Smooth muscle cell (in vitro differentiated cells): Measurements from ENCODE around the gene EPHB6. TPM values are rescaled to one million over a fixed set of nuclear protein-coding genes. Genes with fewer than 3 reads are reported as not detected.

Experiments
- DNase-seq: peaks from one replicate; lab custom pipeline; 2025; ENCODE audit not compliant: unreplicated experiment; lab: John Stamatoyannopoulos, UW
- H2AFZ ChIP-seq: fragments of 200-600 bp; sonication (generic); 2 replicates; pipeline ENCODE4 v1.6.0; 2016; ENCODE audit warnings: antibody characterized with exemption, low read depth, mild to moderate bottlenecking
- H3F3A ChIP-seq: fragments of 200-600 bp; sonication (generic); 2 replicates; pipeline ENCODE4 v1.6.0; 2017; ENCODE audit warnings: antibody characterized with exemption, low read depth
- H3K27ac ChIP-seq: fragments of 200-600 bp; sonication (generic); 2 replicates; pipeline ENCODE4 v1.5.1; 2016; ENCODE audit warnings: low read depth, mild to moderate bottlenecking
- H3K27me3 ChIP-seq: fragments of 200-600 bp; sonication (generic); 2 replicates; pipeline ENCODE4 v1.6.1; 2016; ENCODE audit warnings: low read depth, mild to moderate bottlenecking
- H3K36me3 ChIP-seq: fragments of 200-600 bp; sonication (generic); 2 replicates; pipeline ENCODE4 v1.5.1; 2016; ENCODE audit warnings: low read depth
- H3K4me1 ChIP-seq: fragments of 200-600 bp; sonication (generic); 2 replicates; pipeline ENCODE4 v1.5.1; 2016; ENCODE audit warnings: low read depth
- H3K4me2 ChIP-seq: fragments of 200-600 bp; sonication (generic); 2 replicates; pipeline ENCODE4 v1.6.0; 2016; ENCODE audit warnings: mild to moderate bottlenecking
- H3K4me3 ChIP-seq: fragments of 200-600 bp; sonication (generic); 2 replicates; pipeline ENCODE4 v1.5.1; 2016; ENCODE audit warnings: mild to moderate bottlenecking
- H3K79me2 ChIP-seq: fragments of 200-600 bp; sonication (generic); 2 replicates; pipeline ENCODE4 v1.6.0; 2016; ENCODE audit warnings: low read depth, mild to moderate bottlenecking
- H3K9ac ChIP-seq: fragments of 200-600 bp; sonication (generic); 2 replicates; pipeline ENCODE4 v1.6.0; 2016; ENCODE audit warnings: low read depth
- H3K9me3 ChIP-seq: fragments of 200-600 bp; sonication (generic); replicated peaks from 2 replicates; pipeline ENCODE4 v1.5.1; 2016; ENCODE audit warnings: low read depth
- H4K20me1 ChIP-seq: fragments of 200-600 bp; sonication (generic); 2 replicates; pipeline ENCODE4 v1.6.0; 2016; ENCODE audit warnings: low read depth
- WGBS: methylation state at CpG from one replicate; pipeline ENCODE4 v1.1.7; 2016; ENCODE audit warnings: low lambda C conversion rate; 5-methylcytosine and 5-hydroxymethylcytosine counted together
- polyA plus RNA-seq: library from polyadenylated mRNA; unstranded; fragments of >200 nt; fragmentation: Nextera tagmentation; extraction: Ambion mirVana; gene quantifications from 2 replicates; pipeline ENCODE4 v1.2.1, GENCODE V29; 2016
- total RNA-seq: library from RNA; depleted of rRNA; stranded (reverse); fragments of >200 nt; gene quantifications from 2 replicates; pipeline ENCODE4 v1.2.3, GENCODE V29; 2014
- TF ChIP-seq, protein P1 (sequence below): fragments of 200-600 bp; sonication (generic); IDR thresholded peaks from 2 replicates; pipeline ENCODE4 v1.5.1; 2017; ENCODE audit warnings: borderline replicate concordance, mild to moderate bottlenecking, antibody characterized with exemption; ENCODE audit not compliant: insufficient read depth, poor library complexity, severe bottlenecking

EPHB6 gene
- total and polyA plus RNA-seq, 2 experiments from 2014 or later, result 4.8 to 12.6 TPM

GRCh38 chr7:142855756-142856564 is 1.1 kb downstream of the EPHB6 start:
- no peak for DNase-seq
- Histone ChIP-seq H3K9ac (no peak overlapping the region), H3K36me3 (no peaks in the 10 kb centered on the region), H3K4me2 (peak overlapping the region; percentile 100), H3K79me2 (no peaks in the 10 kb centered on the region), H3F3A (no peaks in the 10 kb centered on the region), H3K27ac (no peak overlapping the region), H3K4me3 (peak overlapping the region; percentile 93), H4K20me1 (no peaks in the 10 kb centered on the region), H3K9me3 (no peaks in the 10 kb centered on the region), H3K27me3 (no peaks in the 10 kb centered on the region), H3K4me1 (peaks cover 4% of the 10 kb centered on the region), H2AFZ (peak overlapping the region; percentile 95)
- TF ChIP-seq, protein P1, sequence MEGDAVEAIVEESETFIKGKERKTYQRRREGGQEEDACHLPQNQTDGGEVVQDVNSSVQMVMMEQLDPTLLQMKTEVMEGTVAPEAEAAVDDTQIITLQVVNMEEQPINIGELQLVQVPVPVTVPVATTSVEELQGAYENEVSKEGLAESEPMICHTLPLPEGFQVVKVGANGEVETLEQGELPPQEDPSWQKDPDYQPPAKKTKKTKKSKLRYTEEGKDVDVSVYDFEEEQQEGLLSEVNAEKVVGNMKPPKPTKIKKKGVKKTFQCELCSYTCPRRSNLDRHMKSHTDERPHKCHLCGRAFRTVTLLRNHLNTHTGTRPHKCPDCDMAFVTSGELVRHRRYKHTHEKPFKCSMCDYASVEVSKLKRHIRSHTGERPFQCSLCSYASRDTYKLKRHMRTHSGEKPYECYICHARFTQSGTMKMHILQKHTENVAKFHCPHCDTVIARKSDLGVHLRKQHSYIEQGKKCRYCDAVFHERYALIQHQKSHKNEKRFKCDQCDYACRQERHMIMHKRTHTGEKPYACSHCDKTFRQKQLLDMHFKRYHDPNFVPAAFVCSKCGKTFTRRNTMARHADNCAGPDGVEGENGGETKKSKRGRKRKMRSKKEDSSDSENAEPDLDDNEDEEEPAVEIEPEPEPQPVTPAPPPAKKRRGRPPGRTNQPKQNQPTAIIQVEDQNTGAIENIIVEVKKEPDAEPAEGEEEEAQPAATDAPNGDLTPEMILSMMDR, result no peak
- WGBS, result 65% methylated on average over 12 of the region's 12 CpGs

- Histone ChIP-seq H3F3A (no peaks in the 10 kb centered on the region), H3K4me3 (no peak overlapping the region), H3K79me2 (no peaks in the 10 kb centered on the region), H3K36me3 (no peaks in the 10 kb centered on the region), H3K4me1 (peaks cover 4% of the 10 kb centered on the region), H2AFZ (no peak overlapping the region), H3K27ac (peak overlapping the region; percentile 7), H3K9me3 (no peaks in the 10 kb centered on the region), H3K27me3 (peaks cover 4% of the 10 kb centered on the region), H4K20me1 (no peaks in the 10 kb centered on the region), H3K4me2 (no peak overlapping the region), H3K9ac (no peak overlapping the region)
- TF ChIP-seq, protein P1, result no peak
- 55% methylated on average over 6 of the region's 7 CpGs for WGBS
- DNase-seq, result no peak
Measured at GRCh38 chr7:142856565-142857245, 1.8 kb downstream of the EPHB6 start.

DNA sequence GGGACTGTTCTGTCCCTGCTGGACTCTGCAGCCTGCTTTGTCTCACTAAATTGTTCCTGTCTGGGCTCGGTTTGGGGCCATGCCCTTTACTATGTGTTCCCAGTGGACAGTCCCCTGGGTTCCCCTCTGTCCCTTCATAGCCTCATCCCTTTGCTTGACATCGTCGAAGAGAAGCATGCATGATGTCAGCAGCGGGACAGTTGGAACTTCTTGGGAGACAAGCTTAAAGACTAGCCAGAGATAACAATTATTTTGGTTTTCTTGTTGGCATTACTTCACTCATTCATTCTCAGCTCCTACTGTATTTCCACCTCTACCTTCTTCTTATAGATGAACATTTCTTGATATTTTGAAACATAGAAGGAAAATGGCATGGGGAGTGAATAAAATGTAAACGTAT is 2.7 kb downstream of the EPHB6 start:
- no peaks in the 10 kb centered on the region for H3K79me2 ChIP-seq
- H3K4me2 ChIP-seq, result no peak overlapping the region
- DNase-seq, result no peak
- H3K27me3 ChIP-seq, result peaks cover 6% of the 10 kb centered on the region
- TF ChIP-seq, protein P1, result no peak
- no peaks in the 10 kb centered on the region for H3K36me3 ChIP-seq
- H3F3A ChIP-seq, result no peaks in the 10 kb centered on the region
- 73% methylated on average over 5 of the region's 5 CpGs for WGBS
- no peaks in the 10 kb centered on the region for H3K9me3 ChIP-seq
- no peak overlapping the region for H3K9ac ChIP-seq
- peaks cover 4% of the 10 kb centered on the region for H3K4me1 ChIP-seq
- H4K20me1 ChIP-seq, result no peaks in the 10 kb centered on the region
- peak overlapping the region; percentile 7 for H3K27ac ChIP-seq
- no peak overlapping the region for H2AFZ ChIP-seq
- H3K4me3 ChIP-seq, result no peak overlapping the region
